ENCODE data around the gene FCRL5.
"Not testable (repeated sequence)": the region's sequence is repeated elsewhere in the genome, so short reads cannot be mapped to it uniquely, and the experiment has no call there.

FCRL5 gene

DNA sequence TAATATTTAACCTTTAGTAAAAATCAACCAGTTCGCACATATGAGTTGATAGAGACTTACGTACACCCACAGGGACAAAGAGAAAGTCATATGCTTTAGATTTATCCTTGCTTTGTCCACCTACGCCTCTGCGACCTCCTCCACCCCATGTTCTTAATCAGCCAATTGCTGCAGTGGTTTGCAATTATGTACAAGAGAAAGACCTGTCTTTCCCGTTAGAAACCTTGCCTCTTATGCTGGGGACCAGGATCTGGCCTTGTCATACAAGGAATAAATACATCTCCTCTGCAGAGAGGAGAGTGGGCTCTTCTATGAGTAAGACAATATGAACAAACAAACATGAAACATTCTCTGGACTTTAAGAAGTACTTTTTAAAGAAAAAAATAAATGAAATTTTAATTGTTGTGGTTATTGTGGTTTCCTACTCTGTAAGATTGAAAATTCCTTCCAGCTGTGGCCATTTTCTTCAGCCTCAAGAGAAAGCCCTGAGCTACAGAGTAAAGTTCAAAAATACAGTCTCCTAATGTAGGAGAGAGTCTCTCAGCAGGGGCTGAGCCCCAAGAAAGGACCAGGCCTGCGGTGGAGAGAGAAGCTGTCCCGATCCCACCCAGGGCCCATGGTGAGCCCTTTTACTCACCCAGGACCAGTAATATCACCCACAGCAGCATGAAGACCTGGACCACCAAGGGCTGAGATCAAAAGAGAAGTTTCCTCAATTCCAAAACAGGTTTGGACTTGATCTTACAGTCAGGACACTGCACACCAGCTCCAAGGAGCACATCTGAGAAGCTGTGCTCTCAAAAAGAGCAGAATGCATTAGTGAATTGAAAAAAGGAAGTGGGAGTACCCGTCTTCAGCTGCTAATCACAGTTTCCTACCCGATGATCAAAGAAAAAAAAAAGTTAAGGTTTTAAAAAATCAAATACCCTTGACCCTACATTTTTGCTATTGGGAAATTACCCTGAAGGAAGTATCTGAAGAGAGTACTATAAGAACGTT is at the start of gene FCRL5:
Gene FCRL5 (minus strand): TSS at position 822 of the 1,000 bp plus-strand sequence. CDS start 153 bp downstream, at position 669.
- DNase-seq (ENCODE audit: low read depth) = no peak

DNA sequence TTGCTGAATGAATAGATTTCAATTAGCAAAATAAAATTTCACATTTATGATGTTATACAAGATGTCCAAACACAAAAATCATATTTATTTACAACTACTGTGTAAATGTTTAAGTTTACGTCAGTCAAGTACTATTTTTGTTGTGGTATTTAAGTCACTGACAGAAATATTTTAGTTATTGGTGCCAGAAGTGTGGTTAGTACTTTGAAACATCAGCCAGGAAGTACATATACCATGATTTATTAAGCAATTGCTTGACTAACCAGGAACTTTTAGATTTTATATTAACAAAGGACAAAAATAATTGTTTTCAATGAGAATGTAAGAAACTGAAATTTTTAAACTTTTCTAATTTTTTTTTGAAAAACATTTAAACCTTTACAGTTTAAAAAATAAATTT is 47.9 kb upstream of the FCRL5 start:
- no peak for DNase-seq (ENCODE audit: low read depth)

DNA sequence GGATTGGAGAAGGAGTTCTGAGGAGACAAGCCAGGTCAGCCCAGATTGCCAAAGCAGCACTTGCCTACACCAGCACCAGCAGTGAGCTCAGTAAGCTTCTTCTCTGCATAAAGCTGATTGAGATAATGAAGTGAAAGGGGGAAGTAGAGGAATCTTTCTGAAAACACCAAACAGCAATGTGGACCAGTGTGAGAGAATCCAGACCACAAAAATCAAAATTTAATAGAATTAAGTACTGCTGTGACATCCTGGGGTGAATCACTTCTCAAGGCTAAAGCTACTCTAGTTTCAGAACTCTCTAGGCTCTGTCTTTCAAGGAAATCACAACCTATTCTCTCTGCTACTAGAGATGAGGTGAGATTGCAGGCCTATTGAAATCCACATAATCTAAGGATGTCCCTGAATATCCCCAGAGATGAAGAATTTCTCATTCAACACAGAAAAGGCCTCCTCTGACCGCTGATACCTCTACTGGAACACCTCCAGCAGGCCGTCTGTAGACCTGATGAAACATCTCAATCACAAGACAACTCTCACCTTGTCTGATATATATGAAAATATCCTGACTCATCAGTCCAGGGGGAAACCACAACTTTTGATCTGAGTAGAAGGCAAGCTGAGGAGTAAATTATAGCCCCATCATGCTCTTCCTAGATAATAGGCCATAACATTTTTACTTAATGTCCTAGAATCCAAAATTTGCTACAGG is 45.8 kb upstream of the FCRL5 start, which contains the start of gene FCRL4:
Gene FCRL4 (minus strand): TSS at position 127 of the 709 bp plus-strand sequence. CDS start 141 bp downstream, outside the sequence.
- DNase-seq (ENCODE audit: low read depth) = no peak

DNA sequence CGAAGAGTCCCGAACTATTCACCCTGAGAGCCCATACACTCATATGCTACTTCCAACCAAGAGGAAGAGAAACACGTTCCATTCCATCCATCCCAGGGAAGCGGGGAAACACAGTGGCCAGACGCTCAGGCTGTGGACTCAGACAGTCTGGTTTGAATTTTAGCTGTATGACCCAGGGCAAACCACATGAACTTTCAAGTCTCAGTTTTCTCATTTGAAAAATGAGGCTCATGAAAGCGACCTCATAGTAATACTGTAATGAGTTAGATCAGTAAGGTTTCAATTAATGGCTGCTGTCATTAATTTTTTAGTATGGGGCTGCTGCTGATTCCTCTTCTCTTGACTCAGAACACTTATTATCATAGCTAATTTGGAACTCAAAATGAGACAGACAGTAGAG is 44.1 kb upstream of the FCRL5 start:
- no peak for DNase-seq (ENCODE audit: low read depth)

DNA sequence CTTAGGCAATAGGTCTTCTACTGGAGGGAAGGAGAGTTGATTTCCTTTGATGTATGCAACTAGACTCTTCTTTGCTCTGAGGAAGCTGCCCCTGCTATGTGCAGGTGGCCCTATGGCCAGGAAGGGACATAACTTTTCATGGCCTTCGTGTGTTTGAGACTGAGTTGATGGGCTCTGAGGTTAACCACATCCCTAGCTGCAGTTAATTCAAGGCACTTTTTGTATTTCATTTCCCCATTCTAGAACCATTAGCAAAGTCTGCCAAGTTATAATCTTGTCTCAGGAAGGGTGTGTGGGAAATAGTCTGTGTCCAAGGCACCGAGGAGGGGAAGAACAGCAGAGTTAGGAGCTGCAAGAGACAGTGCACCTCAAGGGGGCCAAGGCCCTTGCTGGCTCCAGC is 43.0 kb upstream of the FCRL5 start:
- DNase-seq (ENCODE audit: low read depth) = no peak

DNA sequence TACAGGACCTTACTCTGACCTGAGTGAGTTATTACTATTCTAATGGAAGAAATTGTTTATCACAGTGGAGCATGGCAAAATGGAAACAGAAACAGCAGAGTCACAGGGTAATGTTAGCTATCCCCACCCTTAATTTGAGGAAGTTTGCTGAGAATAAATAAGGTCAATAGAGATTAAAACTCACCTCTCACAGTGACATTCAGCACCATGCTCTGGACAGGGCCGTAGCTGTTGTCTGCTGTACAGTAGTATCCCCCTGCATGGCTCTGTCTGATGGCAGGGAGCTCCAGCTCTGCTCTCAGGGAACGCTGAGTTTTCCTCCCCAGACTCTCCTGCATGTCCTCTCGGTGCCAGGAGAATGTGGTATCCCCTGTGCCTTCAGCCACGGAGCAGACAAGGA is 33.7 kb upstream of the FCRL5 start:
- no peak for DNase-seq (ENCODE audit: low read depth)

DNA sequence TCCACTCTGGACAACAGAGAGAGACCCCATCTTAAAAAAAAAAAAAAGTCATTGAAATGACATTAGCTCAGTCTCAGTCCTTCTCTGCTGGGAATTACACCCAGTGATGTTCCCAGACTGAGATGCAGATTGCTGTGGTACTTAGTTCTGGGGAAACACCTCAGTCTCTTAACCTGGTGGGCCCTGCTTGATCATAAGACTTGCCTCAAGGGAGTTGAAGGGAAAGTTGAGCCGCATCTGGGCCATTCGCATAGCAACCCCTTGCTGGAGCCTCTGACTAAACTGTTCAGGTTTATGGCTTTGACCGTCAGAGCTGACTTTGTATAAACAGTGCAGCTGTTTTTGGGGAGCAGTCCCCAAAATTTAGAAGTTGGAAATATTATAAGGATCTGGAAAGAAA is 32.2 kb upstream of the FCRL5 start:
- no peak for DNase-seq (ENCODE audit: low read depth)

DNA sequence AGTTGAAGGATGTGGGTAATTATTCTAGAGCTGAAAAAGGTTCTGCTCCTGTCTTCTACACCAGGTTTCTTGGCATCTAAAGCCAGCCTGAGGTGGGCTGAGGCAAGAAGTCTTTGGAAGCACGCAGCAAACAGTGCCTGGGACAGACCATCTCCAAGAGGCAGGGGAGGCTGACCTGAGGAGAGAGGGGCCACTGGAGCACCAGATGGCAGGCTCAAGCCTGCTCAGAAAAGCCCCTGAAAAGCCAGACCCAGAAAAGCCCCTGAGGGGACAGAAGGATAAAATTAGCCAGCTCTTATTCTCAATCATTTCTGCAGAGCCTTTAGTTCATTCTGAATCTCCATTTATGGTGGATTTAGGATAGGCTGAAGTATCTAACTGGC is 28.5 kb upstream of the FCRL5 start:
- no peak for DNase-seq (ENCODE audit: low read depth)

DNA sequence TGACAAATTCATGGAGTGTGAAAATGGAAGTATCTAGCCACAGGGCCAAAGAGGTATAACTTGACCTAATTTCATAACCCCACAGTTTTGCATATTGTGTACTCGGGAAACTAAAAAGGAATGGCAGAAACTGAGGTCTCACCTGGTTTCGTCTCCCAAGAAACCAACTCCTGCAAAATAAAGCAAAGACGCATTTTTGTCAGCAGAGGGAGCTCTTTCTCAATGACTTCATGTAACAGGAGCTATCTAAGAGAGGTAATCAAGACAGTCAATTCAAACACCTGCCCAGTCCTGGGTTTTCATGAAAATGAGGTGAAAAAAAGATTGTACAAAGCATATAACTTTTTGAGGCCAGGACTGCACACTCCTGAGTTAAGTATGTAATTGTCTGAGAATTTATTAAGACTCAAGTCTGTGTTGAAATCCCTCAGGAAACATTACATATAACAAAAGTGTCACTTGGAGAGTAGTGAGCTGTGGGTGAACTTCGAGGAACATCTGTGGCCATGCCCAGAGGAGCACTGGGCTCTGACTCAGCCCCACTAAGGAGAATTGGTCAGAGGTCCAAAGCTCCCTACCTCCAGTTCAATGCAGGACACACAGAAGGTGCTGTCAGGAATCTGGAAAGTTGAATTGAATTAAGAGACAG is 28.0 kb upstream of the FCRL5 start:
- DNase-seq (ENCODE audit: low read depth) = no peak

DNA sequence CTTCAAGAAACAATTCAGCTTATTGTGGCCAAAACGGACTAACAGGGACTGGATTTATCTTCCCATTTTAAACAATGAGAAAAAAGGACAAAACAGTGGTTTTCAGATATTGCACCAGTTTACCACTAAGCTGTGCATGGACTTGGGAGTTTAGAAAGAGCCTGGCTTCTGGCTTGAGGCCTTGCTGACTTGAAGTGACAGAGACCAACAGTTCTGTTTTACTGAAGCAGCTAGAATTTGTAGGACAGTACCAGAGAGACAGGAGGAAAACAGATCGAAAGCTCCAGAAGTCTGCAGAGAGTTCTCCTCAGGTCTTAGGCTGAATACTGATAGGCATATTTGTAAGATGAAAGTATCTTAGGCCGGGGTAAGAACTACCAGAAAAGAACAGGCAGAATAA is 25.1 kb upstream of the FCRL5 start:
- no peak for DNase-seq (ENCODE audit: low read depth)

DNA sequence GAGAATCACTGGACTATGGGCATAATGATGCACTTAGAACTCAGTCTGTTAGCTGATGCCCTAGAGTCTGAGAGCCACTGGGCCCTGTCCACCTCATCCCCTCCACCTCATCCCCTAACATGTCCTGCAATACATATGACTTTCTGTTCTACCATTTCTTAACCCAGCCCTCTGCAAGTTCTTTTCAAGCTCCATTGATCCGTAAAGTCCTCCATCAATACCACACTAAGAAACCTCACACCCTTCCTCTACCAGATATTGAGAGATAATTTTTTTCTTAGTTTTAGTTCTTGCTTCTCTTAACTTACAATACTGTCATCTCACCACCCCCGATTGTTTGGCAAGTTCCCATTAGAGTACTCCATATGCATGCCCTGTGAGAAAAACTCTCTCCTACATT is 23.4 kb upstream of the FCRL5 start:
- DNase-seq (ENCODE audit: low read depth) = no peak

DNA sequence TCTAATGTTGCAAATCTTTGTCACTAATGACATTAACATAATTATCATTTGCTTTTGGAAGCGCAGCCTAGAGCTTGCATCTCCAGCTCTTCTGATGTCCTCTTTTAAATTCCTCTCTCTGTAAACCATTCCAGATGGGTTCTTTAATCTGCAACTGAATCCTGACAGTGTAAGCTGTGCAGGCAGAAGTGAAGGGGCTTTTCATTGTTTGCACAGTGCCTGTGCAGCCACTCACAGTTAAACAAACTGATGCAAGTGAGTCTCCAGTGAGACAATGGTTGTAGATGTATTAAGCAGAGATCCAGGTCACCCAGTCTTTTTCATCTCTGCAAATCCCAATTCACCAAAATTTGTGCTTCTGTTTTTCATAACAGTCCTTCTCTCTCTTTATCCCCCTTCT is 22.5 kb upstream of the FCRL5 start:
- no peak for DNase-seq (ENCODE audit: low read depth)

DNA sequence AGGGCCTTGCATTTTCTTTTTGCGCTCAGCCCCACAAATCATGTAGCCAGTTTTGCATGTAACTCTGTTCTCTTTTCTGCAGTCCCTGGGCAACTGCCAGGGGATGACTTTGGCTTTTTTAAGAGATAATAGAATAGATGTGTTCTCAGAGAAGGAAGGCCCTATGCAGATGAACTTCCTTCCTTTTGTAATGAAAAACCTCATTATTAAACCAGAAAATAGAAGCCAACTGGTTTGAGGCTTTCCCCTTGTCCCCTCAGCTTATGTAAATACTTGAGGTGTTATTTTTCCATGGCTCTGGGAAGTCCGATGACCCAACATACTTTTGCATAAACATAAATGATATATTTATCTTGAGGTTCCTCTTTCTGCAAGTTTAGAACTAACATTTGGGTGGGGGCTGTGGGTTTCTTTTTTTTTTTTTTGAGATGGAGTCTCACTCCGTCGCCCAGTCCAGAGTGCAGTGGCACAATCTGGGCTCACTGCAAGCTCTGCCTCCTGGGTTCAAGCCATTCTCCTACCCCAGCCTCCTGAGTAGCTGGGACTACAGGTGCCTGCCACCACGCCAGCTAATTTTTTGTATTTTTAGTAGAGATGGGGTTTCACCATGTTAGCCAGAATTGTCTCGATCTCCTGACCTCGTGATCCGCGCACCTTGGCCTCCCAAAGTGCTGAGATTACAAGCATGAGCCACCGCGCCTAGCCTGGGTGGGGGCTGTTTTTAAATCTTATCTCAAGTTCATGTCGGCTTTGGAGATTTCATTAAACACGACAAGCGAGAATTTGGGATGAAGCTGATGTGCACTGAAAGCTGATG is 14.4 kb upstream of the FCRL5 start:
- DNase-seq (ENCODE audit: low read depth) = no peak

DNA sequence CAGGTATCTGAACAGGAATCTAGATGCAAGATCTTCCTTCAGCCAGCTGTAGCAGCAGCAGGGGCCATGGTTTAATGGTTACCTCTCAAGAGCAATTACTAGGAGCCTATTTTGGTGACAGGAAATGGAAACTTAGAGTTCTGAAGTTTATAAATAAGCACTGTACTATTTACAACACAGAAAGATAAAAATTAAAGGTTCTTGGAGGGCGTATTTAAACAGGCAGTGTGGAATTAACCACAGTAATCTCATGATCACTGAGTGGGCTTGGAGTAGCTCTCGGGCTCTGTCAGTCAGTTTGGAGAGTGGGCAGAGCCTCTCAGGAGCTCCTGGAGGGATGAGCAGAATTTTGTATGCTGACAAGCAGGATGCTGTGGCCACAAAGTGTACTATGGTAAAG is 10.2 kb upstream of the FCRL5 start:
- no peak for DNase-seq (ENCODE audit: low read depth)

DNA sequence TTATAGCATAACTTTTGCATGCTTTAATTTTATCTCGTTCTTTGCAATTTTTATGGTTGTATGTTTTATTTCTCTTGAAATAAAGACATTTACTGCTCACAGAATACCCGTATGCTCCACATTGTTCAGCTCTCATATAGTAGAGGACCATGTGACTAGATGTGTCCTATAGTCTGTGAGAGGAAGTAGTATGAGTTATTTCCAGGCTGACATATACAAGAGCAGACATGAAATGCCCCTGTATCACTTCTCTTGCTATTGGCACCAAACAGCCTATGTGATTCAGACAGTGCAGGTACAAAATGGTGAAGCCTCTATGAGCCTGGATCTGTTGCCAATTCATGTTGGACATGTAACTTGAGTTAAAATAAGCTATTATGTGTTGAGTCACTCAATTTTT is 5.8 kb upstream of the FCRL5 start:
- no peak for DNase-seq (ENCODE audit: low read depth)

DNA sequence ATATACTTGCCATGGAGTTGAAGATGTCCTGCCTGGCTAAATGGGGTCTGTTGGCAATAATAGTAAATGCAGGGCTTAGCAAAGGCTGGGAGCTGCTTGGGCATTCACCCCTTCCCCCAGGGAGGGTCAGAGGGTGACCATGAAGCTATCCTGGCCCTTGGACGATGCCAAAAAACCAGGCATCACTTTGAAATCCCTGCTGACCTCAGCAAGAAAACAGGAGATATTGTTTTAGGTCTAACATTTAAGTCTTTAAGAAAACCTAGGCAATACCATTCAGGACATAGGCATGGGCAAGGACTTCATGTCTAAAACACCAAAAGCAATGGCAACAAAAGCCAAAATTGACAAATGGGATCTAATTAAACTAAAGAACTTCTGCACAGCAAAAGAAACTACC is 4.2 kb downstream of the FCRL5 start:
- DNase-seq (ENCODE audit: low read depth) = not testable (repeated sequence)

DNA sequence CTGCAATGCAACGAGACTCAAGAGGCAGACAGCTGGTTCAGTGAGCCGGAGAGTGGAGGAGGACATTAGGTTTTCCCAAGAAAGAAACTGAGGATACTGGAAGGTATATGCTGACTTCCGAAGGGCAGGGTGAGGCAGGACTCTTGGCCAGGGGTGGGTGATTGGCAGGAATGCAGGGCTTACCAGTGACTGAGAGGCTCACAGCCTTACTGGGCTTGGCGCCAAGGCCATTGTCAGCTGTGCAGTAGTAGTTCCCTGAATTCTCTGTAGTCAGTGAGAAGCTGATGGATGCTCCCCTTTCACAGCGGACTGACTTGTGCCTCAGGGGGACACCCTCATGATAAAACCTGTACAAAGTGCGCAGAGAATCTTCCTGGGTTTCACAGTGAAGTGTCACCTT is 9.6 kb downstream of the FCRL5 start:
- DNase-seq (ENCODE audit: low read depth) = no peak

DNA sequence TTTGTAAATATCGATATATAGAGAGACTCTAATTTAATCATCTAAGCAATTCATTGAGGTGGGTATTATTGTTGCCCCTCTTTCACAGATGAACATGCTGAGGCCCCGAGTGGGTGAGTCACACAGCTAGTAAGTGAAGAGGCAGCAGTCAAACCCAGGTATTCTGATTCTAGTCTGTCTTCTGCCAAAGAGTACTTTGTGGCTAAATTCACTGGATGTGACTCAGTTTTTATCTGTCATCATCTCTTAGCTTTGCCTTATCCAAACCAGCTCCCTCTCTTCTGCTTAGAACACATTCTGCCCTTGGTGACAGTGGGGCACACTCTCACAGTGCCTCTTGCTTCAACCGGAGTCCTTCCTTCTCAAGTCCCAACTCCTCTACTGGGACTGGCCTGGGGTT is 11.5 kb downstream of the FCRL5 start:
- DNase-seq (ENCODE audit: low read depth) = no peak

DNA sequence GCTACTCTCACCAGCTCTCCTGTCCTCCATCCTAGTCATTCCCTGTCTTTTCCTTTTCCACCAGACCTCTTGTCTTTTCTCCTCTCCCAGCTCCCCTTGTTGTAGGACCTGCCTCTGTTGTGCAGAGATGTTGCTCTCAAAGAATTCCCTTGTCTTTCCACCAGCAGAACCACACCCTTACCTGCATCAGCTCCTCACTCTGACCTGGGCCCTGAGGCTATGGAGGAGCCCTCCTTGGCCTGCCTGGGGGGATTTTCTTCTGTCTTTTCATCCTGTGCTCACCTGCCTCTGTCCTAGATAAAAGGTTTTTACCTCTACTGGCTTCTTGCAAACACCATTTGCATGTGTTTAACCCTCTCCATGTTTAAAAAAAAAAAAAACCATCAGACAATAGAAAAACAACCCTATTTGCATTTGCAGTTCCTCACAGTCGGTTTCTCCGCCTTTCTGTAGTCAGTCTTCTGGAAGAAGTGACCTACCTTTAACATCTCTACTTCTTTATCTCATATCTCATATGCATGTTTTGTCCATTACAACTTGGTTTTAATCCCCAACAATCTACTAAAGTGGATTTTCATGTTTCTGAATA is 12.1 kb downstream of the FCRL5 start:
- no peak for DNase-seq (ENCODE audit: low read depth)

DNA sequence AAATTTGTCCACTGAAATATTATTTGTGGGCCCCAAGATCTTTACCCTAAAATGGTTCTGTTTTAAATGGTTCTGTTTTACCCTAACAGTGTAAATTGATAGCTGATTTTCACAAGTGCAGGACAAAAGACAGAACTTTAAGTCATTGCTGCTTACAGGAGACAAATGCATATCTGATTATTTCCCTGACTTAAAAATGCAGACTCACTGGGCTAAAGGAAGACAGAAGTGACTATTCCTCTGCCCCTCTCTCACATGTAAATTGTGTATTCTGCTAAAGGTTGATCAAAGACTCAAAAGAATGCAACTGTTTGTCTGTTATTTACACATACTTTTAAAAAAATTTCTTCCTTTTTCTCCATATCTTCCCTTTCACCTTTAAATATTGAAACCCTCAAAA is 12.7 kb downstream of the FCRL5 start:
- no peak for DNase-seq (ENCODE audit: low read depth)

DNA sequence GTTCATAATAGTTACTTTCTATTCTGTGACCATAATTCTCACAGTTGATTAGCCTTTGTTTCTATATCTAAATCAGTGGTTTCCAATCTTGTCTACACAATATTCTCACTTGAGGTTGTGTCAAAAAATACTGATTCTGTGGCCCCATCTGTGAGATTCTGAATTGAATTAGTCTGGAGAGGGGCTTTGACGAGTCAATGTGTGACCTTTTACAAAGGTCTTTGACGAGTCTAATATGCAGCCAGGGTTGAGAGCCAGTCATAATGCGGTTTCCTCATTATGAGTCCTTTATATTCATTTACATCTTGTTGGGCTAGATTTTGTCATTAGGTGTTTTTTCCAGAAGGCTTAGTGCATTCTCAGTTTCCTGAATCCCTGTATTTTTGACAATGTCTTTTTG is 19.7 kb downstream of the FCRL5 start:
- DNase-seq (ENCODE audit: low read depth) = no peak
